ENCODE data around the gene CLDN20. TPM values are rescaled to one million over a fixed set of nuclear protein-coding genes. Genes with fewer than 3 reads are reported as not detected.

CLDN20 gene
- polyA plus RNA-seq, 3 donors, result 0.92 to 2.1 (median 1.4) TPM

DNA sequence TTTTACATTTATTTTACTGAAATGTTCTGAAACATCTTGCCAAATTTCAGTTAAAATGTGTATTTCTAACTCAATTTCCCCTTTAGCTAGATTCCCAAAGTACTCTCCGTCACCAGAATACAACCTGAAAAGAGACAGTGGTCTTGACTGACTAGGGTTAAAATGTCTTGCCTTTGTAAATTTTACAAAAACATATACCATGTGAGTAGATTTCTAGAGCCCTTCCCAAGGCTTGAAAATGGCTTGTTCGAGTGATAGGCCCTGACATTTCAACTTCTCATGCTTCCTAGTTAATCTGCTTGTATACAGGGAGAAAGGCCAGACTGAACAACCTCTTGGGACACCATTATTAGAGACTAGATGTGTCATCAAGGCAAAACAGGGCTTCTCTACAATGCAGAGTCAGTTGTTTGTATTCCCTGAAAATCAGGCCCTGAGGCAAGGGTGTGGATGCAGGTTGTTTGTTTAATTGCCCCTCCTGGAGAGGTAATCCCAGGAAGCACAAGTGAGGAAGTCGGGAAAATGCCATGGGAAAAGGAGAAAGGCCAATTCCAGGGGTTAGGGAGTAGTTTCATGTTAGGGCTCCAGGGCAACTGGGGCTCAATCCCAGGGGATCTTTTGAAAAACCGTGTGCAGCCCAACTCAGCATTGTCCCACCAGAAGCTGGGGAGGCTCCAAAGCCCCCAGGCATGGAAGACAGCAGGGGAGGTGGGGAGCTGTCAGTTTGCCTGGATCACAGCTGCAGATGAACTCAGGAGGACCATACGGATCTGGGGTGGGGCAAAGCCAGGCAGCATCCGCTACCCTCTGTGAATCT is 62.1 kb downstream of the CLDN20 start:
- no peak for DNase-seq (ENCODE audit: extremely low read depth in 1 of 11, low read depth in 9 of 11, low spot score in 4 of 11)

Other genes starting within 250 kb of the CLDN20 start
- 10 to 100 TPM; 15.6 to 24.9 (median 17.9) TPM for gene TFB1M, start 50.5 kb downstream of the CLDN20 start, polyA plus RNA-seq (ENCODE audit: insufficient read length in 3 of 3)
- gene NOX3, start 191.8 kb downstream of the CLDN20 start, polyA plus RNA-seq (ENCODE audit: insufficient read length in 3 of 3), result 1 to 10 TPM; 1.1 to 1.7 (median 1.4) TPM